GM21367 (cell line): Measurements from ENCODE around the gene ATE1.
"Not testable (repeated sequence)": the region's sequence is repeated elsewhere in the genome, so short reads cannot be mapped to it uniquely, and the experiment has no call there.

Experiments used
- ATAC-seq: cut with Tn5 transposase; IDR thresholded peaks from one replicate; pipeline ENCODE4 v1.9.1; 2021; ENCODE audit not compliant: unreplicated experiment

The ATE1 gene

DNA sequence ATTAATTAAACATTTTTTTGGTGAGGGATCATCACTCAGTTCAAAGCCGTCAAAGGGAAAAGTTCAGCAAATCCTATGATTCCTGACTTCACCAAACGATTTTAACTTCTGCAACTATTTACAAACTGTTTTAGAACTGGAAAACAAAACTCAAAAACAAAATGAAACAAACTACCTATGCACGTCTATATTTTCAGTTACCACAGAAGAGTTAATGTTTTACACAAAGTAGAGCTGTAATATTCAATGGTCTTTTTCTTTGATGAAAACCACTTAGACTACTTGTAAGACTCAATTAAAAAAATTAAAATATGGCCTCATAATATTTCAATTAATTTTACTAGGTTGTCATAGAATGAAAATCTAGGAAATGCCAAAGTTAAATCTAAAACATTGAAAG, 131.5 kb downstream of the ATE1 start:
- ATAC-seq = no peak

DNA sequence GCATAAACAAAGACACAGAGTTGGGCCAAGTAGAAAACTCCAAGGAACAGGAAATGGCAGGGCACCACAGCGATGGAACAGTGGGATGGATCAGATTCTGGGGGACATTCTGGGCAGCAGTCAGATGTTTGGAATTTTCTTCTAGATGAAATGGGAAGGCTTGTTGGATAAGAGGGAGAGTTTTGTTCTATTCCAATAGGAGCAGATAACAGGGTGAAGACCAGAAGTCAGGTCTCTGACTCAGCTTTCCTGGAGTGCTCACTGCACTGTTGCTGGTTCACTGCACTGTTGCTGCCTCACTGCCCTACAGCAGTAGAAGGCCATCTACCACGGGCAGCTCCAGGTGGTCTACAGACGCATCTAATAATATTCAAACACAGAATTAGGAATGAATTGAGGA, 135.6 kb downstream of the ATE1 start:
- no peak for ATAC-seq

DNA sequence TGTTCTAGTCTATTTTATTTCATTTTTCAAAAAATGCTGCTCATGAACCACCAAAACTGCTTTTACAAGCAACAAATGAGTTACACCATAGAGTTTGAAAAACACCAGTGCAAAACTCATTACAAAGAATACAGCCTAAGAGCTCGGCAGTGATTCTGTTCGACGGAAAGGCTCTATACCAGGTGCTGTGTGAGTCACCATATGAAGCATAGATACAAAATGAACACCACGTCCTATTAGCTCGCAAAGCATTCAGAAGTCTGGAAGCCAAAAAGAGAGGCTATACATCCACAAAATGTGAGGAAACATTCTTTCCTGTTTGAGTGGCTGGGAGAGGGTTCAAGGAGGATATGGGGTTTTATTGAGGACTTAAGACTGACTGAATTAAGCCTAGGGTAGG, 136.1 kb downstream of the ATE1 start:
- ATAC-seq = no peak

DNA sequence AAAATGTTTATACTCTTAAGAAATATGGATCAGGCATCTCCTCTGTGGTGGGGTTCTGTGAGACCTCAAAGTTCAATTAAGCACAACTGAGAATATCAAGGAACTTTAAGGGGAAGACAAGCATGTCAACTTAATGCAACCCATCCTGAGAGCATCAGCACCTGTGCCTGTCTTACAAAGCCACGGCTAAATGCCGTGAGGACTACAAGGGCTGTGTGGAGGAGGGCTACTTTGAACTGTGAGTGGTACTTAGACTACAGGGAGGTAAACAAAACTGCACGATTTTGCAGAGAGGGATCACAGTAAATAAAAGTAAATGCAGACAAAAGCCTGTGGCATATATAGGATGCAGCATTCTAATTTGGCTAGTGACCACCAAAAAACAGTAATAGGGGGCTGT, 139.1 kb downstream of the ATE1 start:
- no peak for ATAC-seq

DNA sequence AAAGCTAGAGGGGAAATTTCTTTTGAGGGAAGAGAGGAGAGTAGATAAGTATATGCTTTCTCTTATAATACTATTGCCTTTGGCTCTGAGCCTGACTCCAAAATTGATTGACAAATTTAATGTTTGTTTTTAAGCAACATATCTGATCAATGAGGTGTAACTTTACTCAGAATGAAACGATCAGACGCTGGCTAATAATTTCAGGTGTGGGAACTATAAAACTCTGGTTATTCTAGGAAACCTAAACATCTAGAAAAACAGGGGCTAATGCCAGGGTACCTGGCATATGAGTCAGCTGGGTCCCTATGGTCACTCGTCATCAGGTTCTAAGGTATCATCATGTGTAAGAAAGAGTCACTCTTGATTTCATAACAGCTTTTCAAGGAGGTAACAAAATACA, 139.7 kb downstream of the ATE1 start:
- ATAC-seq = no peak

DNA sequence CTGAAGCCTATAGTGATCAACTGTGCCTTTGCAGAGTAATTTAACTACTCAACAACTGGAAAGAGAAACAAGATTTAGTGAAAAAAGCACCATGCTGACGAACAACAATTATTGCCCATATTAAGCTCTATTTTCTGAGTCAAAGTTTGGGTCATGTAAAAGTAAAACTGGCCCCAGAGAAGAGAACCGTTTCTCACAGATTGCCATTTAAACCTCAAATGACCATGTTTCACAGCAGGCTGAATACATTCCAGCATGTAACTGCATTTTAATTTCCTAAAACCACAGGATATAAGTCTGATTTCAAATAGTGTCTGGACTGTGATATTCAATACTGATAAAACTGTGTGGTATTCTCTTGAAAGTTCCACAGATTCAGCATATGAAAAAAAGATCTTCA, 140.7 kb downstream of the ATE1 start:
- ATAC-seq = no peak

DNA sequence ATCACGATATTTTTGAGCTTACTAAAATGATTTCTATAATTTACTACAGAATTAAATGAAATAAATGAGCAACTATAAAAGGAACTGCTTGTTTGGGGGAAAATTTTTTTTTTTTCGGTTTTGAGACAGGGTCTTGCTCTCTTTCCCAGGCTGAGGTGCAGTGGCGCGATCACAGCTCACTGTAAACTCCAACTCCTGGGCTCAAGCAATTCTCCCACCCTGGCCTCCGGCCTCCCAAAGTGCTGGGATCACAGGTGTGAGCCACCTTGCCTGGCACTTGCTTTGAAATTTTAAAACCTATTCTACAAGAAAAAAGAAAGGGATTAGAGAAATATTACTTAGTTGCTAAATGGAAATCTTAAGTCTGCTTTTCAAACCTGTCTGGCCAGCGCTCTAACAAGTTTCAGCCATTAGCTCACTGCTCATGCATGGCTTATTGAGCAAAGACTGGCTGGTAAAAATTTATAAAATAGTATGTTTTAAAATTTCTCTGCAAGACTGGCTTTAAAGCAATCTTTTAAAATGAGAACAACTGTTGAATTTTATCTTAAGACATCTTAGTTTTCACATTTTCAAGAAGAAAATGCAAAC, 144.0 kb downstream of the ATE1 start:
- ATAC-seq = no peak

DNA sequence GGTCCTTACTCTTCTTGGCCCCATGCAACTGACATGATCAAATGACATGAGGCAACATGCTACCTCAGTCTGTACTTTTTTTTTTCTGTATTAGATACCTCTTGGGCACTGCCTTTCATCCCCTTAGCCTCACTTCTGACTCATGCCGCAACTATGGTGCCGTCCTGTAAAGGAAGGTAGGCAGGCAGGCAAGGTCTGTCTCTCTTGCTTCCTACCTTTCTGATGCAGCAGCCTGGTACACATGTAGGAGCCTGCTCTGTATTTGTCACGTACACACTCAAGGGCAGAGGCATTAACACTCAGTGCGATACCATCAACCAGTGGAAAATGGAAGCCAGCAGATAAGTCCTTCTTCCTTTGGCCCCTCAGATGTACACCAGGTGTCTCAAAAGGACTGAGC, 146.7 kb downstream of the ATE1 start:
- no peak for ATAC-seq

DNA sequence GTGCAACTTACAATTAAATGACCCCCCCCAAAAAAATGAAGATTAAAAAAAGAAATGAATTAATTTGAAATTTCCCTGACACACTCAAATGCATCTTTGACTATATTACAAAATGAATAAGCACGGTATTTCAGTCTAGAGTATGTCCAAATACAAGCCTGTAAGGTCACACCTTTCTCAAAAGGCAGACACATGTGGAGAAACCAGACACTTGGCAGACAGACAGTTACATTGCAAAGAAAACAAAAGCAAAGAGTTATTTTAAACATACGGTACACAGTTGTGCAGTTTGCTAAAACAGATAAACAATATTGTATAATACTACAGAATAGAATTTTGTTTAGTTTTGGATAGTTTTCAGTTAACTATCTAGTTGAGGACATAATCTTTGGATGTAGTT, 153.0 kb downstream of the ATE1 start:
- no peak for ATAC-seq

DNA sequence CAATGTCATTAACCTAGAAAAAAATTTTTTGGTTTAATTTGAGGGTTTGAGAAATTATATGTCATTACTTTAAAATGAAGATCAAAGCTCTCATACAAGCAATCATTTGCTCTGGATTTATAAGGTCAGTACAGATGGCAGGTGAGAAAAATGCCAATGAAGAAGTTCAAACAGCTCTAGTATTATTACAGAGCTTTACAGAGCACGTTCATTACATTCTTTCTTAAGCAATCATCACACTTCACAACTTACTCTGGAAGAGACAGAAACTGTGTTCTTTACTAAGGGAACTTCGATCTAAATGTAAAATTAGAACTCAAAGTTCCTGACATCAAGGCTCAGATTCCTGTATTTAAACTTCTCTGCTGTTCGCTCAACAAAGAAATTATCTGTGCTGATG, 153.4 kb downstream of the ATE1 start:
- ATAC-seq = no peak

DNA sequence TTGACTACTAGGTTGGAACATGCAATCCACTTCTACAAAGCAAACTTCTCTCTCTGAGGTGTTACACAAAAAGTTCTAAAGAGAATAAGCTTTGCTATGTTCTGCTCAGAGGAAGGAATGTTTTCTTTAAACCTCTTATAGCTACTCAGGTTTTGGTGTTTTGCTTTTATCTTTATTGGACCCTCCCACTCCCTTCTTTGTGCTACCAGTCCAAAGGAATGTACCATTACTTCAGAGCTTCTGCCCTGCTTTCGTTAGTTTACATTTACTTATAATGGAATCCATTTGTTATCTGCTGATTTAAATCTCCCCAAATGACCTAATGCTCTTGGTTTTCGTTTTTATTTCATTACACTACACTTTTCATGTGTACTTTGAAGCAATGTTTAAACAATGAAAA, 154.9 kb downstream of the ATE1 start:
- ATAC-seq = no peak

DNA sequence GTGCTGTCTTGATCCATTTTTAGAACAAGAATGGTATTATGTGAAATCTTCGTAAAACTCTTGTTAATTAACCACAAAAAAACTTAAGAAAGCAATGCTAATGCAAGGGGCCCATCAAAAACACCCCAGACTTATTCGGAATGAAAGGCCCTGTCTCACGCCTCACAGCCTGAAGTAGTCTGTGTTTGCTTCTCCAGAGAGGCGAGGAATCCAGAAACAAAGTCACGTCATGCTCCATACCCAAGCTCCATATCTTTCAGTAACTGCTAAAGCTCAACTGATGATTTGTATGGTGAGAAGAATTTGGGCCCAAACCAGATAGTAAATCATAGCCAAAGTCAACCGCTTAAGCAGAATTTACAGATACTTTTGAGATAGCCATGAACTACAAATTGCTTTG, 155.4 kb downstream of the ATE1 start:
- no peak for ATAC-seq

DNA sequence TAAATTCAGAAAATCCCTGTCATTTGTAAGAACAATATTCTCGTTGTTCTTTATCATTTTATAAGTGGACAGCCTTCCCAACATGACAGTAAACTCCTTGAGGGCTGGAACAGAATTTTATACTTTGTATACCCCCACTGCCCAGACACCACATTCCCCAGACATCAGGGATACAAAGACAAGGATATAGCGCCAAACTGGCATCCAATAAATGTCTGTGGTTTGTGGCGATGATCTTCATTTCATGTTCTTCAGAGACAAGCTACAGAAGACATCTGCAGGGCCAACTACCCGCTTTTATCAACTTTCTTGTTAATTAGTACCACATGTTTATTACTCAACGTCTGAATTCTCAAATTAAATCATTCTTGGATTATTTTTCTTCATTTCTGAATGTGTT, 155.9 kb downstream of the ATE1 start:
- no peak for ATAC-seq

DNA sequence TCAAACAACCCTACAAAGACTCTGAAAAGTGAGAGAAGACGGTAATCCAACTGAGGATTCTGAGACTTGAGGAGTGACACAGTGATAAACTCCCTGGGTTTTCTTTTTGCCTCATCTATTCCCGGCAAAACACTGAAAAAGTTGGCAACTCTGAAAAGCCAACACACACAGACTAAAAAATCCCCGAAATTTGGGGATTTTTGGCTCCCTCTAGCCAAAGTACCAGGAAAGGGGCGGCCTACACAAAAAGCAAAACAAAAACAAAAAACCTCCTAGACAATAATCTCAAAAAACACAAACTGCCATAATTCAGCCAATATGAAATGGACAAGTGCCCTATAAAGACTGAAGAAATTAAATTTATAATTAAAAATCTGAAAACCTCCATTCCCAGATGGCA, 161.4 kb downstream of the ATE1 start:
- ATAC-seq = no peak

DNA sequence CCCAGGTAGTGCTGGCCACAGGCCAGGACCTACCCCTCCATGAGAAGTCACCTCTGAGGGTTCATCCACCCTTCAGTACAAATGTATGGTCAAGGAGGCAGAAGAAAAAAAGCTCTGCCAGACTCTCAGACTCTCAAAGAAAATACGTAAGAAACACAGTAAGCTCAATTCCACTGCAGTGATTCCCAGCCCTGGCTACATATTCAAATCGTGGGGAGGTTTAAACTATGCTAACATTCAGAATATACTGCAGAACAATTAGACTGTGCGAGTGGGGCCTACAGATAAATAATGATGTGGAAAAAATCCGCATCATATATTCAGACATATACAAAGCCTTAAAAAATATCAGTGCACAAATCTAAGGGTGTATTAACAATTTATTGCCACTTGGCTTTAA, 162.6 kb downstream of the ATE1 start:
- no peak for ATAC-seq

DNA sequence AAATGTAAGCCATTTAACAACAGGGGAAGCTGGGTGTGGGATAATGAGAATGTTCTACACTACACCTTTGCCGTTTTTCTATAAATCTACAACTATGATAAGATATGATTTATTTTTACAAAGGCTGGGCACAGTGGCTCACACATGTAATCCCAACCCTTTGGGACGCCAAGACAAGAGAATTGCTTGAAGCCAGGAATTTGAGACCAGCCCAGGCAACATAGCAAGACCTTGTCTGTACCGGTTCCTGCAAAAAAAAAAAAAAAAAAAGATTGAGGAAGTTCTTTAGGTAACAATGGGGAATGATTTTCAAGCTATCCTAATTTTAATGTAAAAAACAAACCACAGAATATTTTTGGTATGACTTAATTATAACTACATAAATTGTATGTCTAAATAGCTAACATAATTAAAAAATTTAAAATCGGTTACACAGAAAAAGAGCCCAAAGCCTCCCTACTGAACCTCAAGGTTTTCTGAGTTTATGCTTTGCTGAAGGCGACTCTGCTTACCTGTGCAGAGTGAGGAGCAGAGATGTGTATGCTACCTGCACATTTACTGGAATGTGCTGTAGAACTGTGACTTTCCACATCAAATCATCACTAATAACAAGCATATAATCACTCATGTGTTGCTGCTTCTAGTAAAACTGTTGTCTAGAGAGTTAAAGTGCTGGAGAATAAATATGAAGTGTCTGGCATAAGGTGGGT, 163.4 kb downstream of the ATE1 start:
- ATAC-seq = no peak

DNA sequence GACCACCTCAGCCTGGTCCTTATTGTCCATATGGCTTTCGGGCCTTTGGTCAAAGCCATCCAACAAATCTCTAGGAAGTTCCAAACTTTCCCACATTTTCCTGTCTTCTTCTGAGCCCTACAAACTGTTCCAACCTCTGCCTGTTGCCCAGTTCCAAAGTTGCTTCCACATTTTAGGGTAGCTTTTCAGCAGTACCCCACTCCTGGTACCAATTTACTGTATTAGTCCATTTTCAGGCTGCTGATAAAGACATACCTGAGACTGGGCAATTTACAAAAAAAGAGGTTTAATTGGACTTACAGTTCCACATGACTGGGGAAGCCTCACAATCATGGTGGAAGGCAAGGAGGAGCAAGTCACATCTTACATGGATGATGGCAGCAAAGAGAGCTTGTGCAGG, 170.6 kb downstream of the ATE1 start:
- not testable (repeated sequence) for ATAC-seq

DNA sequence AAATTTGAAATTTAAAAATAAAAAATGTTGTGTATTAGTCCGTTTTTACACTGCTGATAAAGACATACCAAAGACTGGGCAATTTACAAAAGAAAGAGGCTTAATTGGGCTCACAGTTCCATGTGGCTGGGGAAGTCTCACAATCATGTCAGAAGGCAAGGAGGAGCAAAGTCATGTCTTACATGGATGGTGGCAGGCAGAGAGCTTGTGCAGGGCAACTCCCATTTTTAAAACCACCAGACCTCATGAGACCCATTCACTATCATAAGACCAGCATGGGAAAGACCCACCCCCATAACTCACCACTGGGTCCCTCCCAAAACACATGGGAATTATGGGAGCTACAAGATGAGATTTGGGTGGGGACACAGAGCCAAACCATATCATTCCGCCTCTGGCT, 172.3 kb downstream of the ATE1 start:
- ATAC-seq = not testable (repeated sequence)

DNA sequence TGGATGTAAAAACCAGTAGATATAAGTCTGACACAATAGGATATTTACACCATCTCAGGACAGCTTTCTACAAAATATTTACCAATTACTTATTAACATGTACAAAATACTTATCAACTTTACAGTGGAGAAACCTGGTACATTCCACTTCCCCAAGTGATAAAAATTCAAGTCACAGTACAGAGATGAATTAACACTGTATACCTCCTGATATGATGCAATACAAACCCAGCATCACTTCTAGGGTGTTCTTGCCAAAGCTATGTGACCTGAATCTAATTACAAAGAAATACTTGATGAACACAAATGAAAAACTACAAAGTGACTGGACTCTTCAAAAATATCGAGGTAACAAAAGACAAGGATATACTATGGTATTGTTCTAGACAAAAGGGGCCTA, 173.2 kb downstream of the ATE1 start:
- no peak for ATAC-seq

DNA sequence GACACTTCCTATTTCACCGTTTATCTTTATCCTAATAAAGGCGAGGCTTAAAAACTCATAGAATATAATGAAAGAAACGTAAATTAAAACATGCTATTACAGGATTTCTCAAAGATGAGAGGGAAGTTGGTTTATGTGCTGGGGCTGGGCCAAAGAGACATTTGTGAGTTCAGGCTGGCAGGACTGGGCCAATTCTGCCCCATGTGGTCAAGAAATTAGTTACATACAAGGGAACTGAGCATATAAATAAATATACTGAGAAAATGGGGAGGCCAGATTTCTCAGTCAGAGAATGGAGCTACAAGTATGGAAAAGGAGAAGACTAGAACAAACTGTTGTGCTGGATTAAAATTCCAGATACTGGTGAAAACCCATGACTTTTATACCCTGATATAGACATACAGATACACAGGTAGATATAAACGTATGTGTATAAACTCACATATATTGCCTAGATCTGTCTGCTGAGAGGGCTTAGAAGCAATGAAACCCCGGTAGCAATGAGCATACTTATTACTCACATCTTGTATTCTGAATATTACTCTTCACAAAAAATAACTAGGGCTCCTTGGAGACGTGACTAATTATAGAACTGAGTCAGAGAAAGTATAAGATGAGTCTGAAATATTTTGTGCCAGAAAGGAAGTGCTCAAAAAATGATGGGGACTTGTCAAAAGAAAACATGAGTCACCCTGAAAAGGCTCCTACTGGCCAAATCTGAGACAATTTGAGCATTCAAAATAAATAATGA, 173.9 kb downstream of the ATE1 start:
- peak; percentile 82 for ATAC-seq

DNA sequence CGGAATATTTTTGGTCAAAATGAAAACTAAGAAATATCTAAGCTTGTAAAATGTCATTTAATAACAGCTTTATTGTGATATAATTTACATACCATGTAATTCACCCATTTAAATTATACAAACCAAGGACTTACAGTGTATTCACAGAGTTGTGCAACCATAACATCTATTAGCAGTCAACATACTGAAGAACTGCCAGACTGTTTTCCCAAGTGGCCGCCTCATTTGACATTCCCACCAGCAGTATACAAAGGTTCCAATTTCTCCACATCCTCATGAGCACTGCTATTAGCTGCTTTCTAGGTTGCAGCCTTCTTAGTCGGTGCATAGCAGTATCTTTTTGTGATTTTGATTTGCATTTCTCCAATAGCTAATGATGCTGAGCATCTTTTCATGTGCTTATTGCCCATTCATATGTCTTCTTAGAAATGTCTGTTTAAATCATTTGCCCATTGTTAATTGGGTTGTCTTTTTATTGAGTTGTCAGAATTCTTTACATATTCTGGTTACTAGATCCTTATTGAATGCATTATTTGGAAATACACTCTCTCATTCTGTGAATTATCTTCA, 176.6 kb downstream of the ATE1 start:
- ATAC-seq = no peak

DNA sequence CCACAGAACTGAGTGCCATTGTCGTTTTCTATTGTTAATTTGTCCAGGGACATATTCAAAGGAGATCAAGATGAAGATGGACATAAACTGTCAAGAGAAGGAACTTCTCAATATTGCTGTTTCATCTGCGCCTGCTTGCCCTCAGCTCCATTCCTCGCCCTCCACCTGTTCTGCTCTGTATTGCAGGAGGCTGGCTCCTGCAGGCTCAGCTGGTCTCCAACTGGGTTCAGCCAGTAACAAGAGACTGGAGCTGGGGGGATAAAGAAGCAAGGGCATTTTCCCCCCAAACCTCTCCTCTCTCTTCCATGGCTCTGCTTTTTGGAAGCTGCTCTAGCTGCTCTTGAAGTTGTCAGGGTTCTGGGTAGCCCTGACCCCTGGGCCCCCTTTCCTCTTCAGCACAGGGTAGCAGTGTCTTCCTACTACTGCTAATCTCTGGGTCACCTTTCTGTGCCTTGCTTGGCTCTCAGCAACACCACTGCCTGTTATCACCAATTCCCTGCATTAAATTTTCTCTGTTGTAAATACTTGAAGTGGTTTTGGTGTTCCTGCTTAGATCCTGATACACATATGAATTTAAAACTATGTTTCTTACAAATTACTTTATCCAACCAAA, 180.6 kb downstream of the ATE1 start:
- no peak for ATAC-seq
